GM18502 (cell line): ENCODE measurements around the gene ODF2L.

Source experiments
- ATAC-seq: cut with Tn5 transposase; IDR thresholded peaks from one replicate; pipeline ENCODE4 v1.9.1; 2021; ENCODE audit warnings: mild to moderate bottlenecking; ENCODE audit not compliant: unreplicated experiment, poor library complexity

Gene ODF2L, protein sequence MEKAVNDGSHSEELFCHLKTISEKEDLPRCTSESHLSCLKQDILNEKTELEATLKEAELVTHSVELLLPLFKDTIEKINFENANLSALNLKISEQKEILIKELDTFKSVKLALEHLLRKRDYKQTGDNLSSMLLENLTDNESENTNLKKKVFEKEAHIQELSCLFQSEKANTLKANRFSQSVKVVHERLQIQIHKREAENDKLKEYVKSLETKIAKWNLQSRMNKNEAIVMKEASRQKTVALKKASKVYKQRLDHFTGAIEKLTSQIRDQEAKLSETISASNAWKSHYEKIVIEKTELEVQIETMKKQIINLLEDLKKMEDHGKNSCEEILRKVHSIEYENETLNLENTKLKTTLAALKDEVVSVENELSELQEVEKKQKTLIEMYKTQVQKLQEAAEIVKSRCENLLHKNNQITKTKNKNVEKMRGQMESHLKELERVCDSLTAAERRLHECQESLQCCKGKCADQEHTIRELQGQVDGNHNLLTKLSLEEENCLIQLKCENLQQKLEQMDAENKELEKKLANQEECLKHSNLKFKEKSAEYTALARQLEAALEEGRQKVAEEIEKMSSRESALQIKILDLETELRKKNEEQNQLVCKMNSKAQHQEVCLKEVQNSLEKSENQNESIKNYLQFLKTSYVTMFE

DNA sequence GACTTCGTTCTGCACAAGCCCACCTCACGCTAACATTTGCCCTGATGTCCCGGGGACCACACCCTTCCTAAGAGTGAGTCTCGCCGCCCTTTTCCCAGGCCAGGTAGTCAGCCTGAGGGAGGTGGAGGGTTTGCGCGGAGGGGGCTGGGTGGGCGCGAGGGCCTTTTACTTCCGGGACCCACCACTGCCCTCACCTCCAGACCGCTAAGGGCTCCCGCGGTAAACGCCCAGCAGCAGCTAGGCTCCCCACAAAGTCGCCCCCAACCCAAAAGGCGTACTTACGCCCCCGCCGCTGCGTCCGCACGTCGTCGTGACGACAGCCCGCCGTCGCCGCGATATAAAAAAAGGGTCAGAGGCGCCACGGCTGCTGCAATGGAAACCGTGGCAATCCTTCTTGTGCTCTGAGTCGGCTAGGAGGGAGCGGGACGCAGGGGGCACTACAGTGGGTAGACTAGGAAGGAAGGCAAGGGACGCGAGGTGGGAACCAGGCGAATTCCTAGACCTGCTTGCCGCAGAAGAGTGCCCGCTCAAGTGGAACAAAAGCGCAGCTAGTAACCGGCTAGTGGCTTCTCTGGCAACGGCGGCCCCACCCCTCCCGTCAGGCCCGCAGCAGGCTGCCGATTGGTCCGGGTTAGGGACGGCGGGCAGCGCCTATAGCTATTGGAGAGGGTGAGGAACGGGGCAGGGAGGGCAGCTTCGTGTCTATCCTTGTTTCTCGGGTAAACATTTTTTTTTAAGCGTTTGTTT is at the start of gene ODF2L:
ODF2L (minus strand) TSS at position 573 of the 747 bp plus-strand sequence. CDS start 9,296 bp downstream, outside the sequence.
- peak; percentile 100 for ATAC-seq

DNA sequence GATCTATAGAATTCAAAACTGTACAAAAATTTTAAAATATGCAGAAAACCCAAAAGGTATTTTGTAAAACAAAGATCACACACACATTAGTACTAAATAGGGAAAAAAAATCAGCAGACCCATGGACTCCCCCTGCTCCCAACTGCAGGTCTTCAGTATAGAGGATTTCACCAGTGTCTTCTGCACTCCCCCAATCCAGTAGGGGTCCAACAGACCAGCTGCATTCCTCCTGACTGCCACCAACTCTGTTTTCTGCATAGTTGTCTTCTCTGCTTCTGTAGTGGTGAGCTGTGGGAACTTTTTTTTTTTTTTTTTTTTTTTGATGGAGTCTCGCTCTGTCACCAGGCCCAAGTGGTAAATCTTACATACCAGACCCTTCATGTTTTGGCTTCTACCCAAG is 49.8 kb upstream of the ODF2L start:
- ATAC-seq, result no peak

DNA sequence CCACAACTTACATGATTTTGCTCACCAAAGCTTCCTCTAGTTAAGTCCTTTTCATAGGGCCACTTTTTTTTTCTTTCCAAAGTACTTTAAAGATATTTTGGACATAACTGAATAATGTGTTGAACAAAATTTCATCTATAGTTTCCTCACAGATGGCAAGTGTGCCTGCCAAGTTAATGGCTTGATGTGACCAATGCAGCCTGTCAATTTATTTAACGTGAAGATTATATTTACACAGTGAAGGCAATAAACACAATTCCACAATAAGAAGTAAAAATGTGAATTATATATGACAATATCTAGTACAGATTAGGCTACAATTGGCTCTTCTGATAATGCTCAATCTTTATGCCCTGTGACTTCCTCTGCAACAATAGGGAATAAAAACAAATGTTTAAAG is 45.9 kb upstream of the ODF2L start:
- ATAC-seq, result no peak

DNA sequence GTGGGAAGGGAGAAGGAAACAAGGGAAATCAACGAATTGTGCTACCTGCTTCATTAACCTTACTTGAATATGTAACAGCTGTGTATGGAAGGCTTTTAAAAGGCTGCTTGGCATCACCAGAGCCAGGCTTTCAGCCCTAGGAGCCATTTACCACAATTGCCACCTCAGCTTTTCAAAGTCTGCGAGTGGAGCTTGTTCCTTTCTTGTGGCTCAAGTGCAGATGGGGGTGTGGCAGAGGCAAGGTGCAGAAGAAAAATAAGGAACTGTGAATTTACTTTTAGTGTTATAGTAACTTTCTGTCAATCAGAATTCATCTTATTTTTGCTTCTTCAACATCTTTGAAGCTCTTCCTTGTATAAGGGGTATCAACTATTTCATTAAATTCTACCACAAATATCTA is 45.5 kb upstream of the ODF2L start:
- no peak for ATAC-seq

DNA sequence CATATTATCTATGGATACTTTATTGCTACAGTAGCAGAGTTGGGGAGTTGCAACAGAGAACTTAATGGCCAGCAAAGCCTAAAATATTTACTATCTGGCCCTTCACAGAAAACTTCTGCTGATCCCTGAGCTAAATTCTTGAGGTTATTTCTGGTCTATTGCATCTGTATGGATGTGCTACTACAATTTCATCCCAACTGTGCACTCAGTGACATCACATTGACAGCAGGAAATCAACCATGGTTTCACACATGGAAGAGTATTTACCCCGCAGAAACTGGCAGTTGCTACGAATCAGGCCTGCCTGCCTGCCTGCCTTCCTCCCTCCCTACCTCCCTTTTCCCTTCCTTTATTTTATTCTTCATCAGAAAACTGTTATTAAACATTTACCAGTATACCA is 39.9 kb upstream of the ODF2L start:
- ATAC-seq, result no peak

DNA sequence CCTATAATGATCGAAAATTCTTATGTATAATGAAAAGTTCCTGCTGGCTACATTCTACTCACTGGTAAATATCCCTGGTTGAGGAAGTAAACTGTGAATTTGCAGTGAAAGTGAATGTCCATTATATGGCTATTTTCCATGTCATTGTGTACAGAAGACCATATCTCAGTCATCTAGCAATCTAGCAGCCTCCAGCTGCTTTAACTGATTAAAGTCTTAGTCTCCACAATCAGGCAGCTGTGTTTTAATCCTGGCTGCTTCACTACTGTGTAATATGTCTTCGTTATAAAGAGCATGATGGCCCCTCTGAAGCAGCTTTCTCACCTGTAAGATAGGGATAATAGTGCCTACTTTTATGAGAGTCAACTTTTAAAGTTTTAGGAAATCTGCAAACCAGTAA is 39.2 kb upstream of the ODF2L start:
- ATAC-seq, result no peak

DNA sequence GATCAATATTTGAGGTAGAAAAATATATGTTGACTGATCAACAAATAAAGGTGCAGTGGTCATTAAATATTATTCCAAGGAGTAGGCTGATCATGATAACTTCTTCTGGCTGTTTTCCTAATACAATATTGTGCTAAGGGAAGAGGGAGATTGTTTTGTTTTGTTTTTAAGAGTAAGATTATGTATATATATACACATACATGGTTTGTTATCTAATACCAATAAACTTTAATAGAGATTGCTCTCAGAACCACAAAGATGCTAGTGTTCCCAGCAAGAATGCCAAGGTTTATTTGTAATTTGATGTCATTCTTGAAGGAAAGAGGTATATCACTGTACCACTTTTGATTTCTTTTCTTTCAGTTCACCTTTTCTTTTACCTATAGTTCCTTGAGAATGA is 37.9 kb upstream of the ODF2L start:
- no peak for ATAC-seq

DNA sequence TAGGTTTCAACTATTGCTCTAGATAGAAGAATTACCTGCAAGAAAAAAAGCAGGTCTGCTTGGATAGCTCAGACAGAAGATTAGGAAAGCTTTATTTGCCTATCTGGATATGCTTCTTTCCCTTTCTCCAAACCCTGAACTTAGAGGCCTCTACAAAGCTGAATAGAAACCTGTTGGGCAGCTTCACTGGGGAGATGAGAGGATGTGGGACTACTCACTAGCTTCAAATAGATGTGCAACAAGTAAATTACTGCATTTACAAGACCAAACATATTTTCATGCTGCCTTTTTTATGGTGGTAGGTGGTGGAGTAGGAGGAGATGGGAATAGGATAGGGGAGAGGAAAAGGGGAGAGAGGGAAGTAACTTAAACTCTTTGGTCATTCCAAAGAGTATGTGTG is 34.3 kb upstream of the ODF2L start:
- no peak for ATAC-seq

DNA sequence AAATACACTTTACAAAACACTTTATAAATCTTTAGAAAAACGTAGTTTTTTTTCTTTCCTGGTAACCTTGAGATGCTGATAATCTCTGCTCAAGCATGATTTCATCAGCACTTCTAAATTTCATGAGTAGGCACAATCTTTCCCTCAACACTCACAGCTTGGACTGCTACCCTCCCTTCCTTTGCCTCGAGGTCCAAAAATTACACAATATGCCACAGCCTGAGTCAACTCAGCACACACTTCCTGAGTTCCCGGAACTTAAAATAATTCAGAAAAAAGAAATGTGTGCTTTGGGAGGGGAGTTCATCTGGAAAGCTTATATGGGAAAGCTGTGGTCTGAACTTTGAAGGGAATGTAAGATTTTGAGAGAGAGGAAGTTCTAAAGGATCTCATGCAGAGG is 33.7 kb upstream of the ODF2L start:
- ATAC-seq, result no peak

DNA sequence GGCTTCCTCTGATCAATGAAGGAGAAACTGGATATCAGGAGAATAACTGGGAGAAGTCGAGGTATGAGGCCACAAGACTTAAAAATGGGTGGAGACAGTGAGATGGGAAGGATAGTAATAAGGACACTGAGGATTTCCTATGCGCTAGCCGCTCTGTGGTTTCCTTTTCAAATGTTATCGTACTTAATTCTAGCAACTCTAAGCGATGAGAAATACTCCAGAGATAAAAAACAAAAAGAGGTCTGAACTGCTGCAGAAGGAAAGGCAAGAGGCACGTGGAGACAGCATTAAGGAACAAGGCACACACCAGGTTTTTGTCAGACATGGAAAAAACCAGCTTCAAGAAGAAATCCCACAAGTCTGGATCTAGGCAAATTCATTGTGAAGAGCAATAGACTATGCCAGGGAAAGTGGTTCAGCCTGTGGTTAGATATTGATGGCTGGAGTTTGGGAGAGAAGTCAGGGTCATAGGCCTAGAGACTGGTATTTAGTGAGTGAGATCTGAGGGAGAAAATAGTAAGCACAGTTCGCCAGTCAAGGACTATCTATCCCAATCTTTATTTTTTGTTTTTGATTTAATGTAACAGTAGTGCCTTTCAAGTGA is 33.1 kb upstream of the ODF2L start:
- ATAC-seq, result no peak

DNA sequence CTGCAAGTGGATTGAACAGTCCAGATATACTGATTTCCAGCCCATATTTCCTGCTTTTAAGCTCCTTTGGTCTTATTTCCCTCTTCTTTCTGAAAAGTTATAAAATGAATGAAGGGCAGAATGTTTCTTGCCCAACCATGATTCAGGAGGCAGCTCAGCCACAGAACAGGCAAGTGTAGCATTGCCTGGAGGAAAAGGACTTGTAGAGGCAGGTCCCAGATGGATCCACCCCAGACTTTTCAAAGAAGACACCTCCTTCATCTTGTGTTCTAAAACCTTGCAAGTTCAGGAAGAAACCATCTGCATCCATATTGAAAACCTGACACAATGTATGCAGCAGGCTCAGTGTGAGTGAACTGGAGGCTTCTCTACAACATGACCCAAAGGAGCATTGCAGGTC is 27.8 kb upstream of the ODF2L start, which contains the start of gene CLCA2:
CLCA2 (plus strand) TSS at position 299 of the 400 bp plus-strand sequence; CDS start at position 376, 77 bp downstream.
- ATAC-seq, result no peak

DNA sequence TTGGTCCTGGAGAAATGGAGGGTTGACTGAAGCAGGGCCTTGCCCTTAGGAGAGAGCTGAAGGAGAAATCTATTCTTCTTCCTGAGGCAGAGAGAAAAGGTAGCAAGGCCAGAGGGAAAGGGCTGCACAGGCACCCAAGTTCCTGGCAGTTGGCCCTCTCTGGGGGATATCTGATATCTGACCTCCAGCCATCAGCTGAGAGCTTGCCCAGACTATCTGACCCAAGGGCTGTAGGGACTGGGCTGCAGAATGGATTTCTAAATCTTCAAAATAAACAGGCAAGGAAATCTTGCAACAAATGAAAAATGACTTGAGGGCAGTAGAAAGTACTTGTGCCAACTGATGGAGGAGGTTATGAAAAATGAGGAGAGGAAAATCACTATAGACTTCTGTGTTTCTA is 27.4 kb upstream of the ODF2L start:
- ATAC-seq, result no peak

DNA sequence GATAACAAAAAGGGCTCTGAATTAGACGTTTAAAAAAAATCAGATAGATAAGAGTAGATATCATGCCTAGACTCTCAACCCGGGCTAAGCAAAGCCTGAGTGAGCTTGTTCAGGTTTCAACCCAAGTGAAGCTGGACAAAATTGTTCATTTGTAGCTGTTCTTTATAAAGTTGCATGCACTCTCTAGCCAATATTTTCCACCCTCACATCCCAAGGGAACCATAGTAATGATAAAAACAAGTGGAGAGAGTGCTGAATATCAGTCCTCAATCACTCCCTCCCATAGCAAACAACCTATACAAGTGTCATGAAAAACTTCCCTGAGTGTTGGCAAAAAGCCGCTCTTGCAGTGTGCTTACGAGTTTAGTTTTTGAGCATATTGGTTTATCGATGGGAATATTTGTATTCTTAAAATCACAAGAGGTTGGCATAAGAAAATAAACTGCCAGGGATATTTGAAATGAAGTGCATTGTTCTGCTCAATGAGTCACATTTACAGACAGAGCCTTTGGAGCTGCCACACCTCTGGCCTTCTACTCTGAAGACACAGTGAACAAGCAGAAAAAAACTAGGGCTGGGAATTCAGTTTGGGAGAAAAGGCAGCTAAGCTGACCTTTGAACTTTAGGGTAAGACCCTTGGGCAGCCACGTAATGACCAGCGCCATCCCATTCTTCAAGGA is 25.6 kb upstream of the ODF2L start:
- no peak for ATAC-seq

DNA sequence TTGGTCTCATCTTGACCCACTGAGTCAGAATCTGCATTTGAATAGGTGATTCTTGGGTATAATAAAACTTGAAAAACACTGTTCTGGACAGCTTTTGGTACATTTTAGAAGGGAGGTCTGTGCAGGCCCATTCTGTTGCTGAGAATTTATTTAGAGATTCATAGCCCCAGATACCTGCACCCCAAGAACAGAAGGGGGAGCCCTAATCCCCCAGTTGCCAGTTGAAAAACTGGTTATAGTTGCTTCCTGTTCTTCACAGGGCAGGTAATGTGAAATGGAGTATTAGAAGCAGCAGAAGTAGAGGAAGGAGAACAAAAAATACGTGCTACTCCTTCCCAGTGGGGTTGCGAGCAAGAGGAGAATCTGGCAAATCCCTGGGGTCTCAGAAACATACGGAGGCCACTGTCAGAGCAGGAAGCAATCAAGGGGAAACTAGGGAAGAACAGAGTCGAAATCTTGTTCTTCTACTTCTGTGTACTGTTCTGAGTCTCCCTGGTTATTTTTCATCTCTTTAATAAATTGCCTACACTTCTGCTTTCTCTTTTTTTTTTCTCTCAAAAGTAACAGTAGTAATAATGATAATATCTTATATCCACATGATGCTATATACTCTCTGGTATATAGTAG is 23.3 kb upstream of the ODF2L start:
- peak; percentile 95 for ATAC-seq

DNA sequence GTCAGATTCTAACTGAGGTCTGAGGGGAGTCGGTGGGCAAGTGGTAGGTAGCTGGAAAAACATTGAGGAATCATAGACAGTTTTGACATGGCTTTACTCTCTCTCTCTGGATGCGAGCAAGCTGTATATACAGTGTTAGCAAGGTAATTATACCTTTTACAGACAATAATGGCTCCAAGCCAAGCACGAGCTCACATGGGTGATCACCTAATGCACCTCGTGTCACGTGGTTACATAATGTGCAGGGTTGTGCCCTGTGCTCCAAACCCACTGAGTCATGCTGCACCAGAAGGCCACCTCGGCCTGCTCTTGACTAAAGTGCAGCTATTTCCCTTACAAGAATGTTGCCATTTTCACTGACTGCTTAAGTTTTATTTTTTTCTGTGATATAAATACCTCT is 20.2 kb upstream of the ODF2L start:
- no peak for ATAC-seq

DNA sequence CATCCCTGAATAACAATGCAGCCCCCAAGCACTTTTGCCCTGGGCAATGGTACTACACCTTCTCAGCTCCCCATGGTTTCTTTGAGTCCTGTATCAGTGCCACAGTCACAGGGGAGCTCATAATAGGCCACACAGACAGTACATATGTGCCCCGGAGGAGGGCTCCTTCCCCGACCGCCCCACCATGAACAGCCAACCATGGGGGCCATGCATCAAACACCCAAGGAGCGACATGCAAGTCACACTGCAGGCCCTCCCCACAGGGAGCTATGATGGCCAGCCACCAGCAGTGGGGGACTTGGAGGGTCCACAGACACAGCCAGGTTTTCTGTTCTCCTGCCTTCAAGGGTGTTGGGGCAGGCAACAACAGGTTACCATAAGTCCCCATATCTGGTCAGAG is 14.8 kb upstream of the ODF2L start:
- ATAC-seq, result no peak

DNA sequence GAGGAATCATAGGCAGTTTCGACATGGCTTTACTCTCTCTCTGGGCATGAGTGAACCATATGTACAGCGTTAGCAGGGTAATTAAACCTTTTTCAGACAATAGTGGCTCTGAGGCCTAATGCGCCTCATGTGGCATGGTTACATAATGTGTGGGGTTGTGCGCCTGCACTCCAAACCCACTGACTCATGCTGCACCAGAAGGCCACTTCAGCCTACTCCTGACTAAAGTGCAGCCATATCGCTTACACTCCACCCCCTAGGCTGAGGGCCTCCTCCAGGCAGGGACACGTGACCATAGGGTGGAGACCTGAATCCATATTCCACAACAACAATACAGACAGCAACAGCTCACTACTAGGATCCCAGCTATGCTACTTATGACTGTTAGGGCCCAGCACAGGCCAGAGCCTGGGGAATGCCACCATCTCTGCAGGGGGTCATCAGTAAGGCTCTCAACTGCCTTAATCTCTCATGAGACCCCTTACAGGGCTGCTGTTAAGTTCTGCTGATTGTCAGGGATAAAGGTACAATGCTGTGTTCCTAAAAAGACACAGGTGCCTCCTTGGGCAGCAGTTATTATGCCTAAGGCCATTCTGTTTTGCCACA is 13.4 kb upstream of the ODF2L start:
- ATAC-seq, result no peak

DNA sequence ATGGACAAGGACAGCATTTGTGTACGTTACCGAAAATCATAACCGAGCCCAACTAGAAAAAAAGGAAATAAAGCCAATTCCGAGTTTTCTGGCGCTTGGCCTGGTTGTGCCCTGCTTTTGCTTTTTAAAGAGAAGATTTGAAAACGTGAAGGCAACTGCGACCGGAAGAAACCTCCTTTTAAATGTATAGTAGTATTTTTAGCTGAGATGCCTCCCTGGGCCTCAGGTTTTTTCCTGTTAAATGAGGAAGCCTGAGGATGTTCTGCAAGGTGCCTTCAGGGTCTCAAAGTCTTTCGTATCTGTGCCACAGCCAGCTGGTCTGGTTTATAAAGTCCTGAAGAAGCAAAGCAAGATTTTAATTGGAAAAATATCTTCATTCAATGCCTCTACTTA is 371 bp upstream of the ODF2L start:
- ATAC-seq, result peak; percentile 36

DNA sequence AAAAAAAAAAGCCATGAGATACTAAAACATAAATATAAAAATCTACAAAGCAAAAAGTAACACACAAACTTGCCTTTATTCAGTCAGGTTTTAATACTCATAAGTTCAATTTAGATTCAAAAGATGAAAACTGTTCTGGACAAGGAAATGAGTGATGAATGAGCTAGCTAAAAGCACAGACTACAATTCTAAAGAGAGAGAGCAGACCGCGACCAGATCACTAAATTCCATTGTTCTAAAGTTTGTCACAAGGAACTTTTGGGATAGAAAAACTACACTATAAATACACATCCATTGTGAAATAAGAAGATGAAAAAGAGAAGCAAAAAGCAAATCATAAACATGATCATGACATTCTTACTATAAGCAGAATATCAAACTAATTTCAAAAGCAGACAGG is 1.7 kb downstream of the ODF2L start:
- ATAC-seq, result no peak
